ENCODE results near the gene SDCCAG8.

Gene SDCCAG8

DNA sequence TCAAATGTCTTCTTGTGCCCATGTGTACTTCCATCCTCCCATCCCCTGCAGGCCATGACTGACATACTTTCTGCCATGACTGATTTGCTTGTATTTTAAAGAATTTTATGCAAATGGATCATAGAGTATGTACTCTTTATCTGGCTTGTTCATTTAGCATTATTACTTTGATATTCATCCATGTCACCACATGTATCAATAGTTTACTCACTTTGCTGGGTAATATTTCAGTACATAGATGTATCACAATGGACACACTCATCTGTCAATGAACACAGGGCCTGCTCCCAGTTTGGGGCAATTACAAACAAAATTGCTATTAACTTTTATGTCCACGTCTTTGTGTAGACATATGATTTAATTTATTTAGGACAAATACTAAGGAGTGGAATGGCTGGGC, 259.1 kb downstream of the SDCCAG8 start:
- no peak for TF ChIP-seq JUND (IDR thresholded peaks at IDR 0.05; ENCODE audit: low read depth)
- no peak for DNase-seq (ENCODE audit: low read depth in 1 of 2, low spot score in 1 of 2)
- in situ Hi-C loops (cut with HindIII; ENCODE audit: low pct_unique_long_range_greater_than_20kb, low sequenced_read_pairs), result no loop called here

- DNase-seq (ENCODE audit: low read depth in 1 of 2, low spot score in 1 of 2), result no peak
- no peak for TF ChIP-seq JUND (IDR thresholded peaks at IDR 0.05; ENCODE audit: low read depth)
- in situ Hi-C loops (cut with HindIII; ENCODE audit: low pct_unique_long_range_greater_than_20kb, low sequenced_read_pairs), result no loop called here
Observed at GRCh38 chr1:243520831-243521230, 265.0 kb downstream of the SDCCAG8 start.

GRCh38 chr1:243523766-243524165, 267.9 kb downstream of the SDCCAG8 start:
- DNase-seq (ENCODE audit: low read depth in 1 of 2, low spot score in 1 of 2), result no peak
- in situ Hi-C loops (cut with HindIII; ENCODE audit: low pct_unique_long_range_greater_than_20kb, low sequenced_read_pairs), result no loop called here
- TF ChIP-seq JUND (IDR thresholded peaks at IDR 0.05; ENCODE audit: low read depth), result no peak

- in situ Hi-C loops (cut with HindIII; ENCODE audit: low pct_unique_long_range_greater_than_20kb, low sequenced_read_pairs), result no loop called here
- TF ChIP-seq JUND (IDR thresholded peaks at IDR 0.05; ENCODE audit: low read depth), result no peak
- no peak for DNase-seq (ENCODE audit: low read depth in 1 of 2, low spot score in 1 of 2)
Observed at GRCh38 chr1:243525085-243525487, 269.2 kb downstream of the SDCCAG8 start.

GRCh38 chr1:243526180-243526579, 270.3 kb downstream of the SDCCAG8 start:
- TF ChIP-seq JUND (IDR thresholded peaks at IDR 0.05; ENCODE audit: low read depth), result no peak
- no peak for DNase-seq (ENCODE audit: low read depth in 1 of 2, low spot score in 1 of 2)
- in situ Hi-C loops (cut with HindIII; ENCODE audit: low pct_unique_long_range_greater_than_20kb, low sequenced_read_pairs), result no loop called here

GRCh38 chr1:243528459-243529121, 272.7 kb downstream of the SDCCAG8 start:
- no peak for TF ChIP-seq JUND (IDR thresholded peaks at IDR 0.05; ENCODE audit: low read depth)
- DNase-seq (ENCODE audit: low read depth in 1 of 2, low spot score in 1 of 2), result no peak
- in situ Hi-C loops (cut with HindIII; ENCODE audit: low pct_unique_long_range_greater_than_20kb, low sequenced_read_pairs), result no loop called here

GRCh38 chr1:243529512-243529911, 273.7 kb downstream of the SDCCAG8 start:
- in situ Hi-C loops (cut with HindIII; ENCODE audit: low pct_unique_long_range_greater_than_20kb, low sequenced_read_pairs), result no loop called here
- no peak for DNase-seq (ENCODE audit: low read depth in 1 of 2, low spot score in 1 of 2)
- no peak for TF ChIP-seq JUND (IDR thresholded peaks at IDR 0.05; ENCODE audit: low read depth)

GRCh38 chr1:243535014-243535413, 279.2 kb downstream of the SDCCAG8 start:
- no peak for DNase-seq (ENCODE audit: low read depth in 1 of 2, low spot score in 1 of 2)
- no peak for TF ChIP-seq JUND (IDR thresholded peaks at IDR 0.05; ENCODE audit: low read depth)
- in situ Hi-C loops (cut with HindIII; ENCODE audit: low pct_unique_long_range_greater_than_20kb, low sequenced_read_pairs), result no loop called here

DNA sequence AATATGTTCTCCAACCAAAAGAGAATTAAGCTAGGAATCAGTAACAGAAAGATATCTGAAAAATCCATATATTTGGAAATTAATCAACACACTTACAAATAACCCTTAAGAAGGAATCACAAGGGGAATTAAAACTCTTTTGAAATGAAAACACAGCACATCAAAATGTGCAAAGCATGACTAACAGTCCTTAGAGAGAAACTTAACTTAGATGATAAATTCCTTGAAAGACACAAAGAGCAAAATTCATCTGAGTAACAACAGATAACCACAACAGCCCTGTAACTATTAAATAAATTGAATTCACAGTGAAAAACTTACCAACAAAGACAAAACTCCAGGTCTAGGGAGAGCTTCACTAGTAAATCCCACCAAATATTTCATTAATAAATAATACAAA, 283.8 kb downstream of the SDCCAG8 start:
- TF ChIP-seq JUND (IDR thresholded peaks at IDR 0.05; ENCODE audit: low read depth), result no peak
- DNase-seq (ENCODE audit: low read depth in 1 of 2, low spot score in 1 of 2), result no peak
- in situ Hi-C loops (cut with HindIII; ENCODE audit: low pct_unique_long_range_greater_than_20kb, low sequenced_read_pairs), result no loop called here

- DNase-seq (ENCODE audit: low read depth in 1 of 2, low spot score in 1 of 2), result peak in 1 of 2 experiments; percentile 23
- no peak for TF ChIP-seq JUND (IDR thresholded peaks at IDR 0.05; ENCODE audit: low read depth)
- in situ Hi-C loops (cut with HindIII; ENCODE audit: low pct_unique_long_range_greater_than_20kb, low sequenced_read_pairs), result no loop called here
Observed at GRCh38 chr1:243542739-243543415, 287.0 kb downstream of the SDCCAG8 start.

DNA sequence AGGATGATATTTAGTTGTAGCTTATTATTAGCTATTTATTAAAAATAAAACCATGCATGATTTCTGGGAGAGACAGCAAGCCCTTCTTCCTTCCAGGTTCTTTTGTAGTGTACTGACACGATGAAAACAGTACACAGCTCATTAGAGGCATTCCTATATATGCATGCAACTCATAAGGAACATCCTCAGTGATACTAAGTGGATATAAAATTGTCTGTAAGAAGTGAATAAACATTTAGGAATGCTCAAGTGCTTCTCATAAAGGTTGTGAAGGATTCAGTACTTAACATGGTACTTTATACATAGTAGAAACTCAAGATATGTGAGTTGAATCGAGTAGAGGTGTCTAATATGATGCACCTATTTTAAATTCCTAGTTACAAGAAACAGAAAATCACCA, 287.7 kb downstream of the SDCCAG8 start:
- DNase-seq (ENCODE audit: low read depth in 1 of 2, low spot score in 1 of 2), result no peak
- TF ChIP-seq JUND (IDR thresholded peaks at IDR 0.05; ENCODE audit: low read depth), result no peak
- in situ Hi-C loops (cut with HindIII; ENCODE audit: low pct_unique_long_range_greater_than_20kb, low sequenced_read_pairs), result no loop called here

GRCh38 chr1:243546457-243546856, 290.6 kb downstream of the SDCCAG8 start:
- no peak for DNase-seq (ENCODE audit: low read depth in 1 of 2, low spot score in 1 of 2)
- no peak for TF ChIP-seq JUND (IDR thresholded peaks at IDR 0.05; ENCODE audit: low read depth)

GRCh38 chr1:243547891-243548290, 292.1 kb downstream of the SDCCAG8 start:
- TF ChIP-seq JUND (IDR thresholded peaks at IDR 0.05; ENCODE audit: low read depth), result no peak
- no peak for DNase-seq (ENCODE audit: low read depth in 1 of 2, low spot score in 1 of 2)
- in situ Hi-C loops (cut with HindIII; ENCODE audit: low pct_unique_long_range_greater_than_20kb, low sequenced_read_pairs), result no loop called here

More at GRCh38 chr1:243546457-243546856, 290.6 kb downstream of the SDCCAG8 start:
- in situ Hi-C loops (cut with HindIII; ENCODE audit: low pct_unique_long_range_greater_than_20kb, low sequenced_read_pairs), result no loop called here
